T-helper 22 cell (primary cell): ENCODE results near the gene UBR4.

Experiments used
- DNase-seq: peaks from one replicate; pipeline ENCODE4 v3.0.0-alpha.2; 2020; ENCODE audit warnings: low read depth

Gene UBR4

GRCh38 chr1:19138958-19139581, 71.0 kb downstream of the UBR4 start:
- DNase-seq = no peak

- DNase-seq = no peak
These were observed 71.7 kb downstream of the UBR4 start for GRCh38 chr1:19138331-19138730.

GRCh38 chr1:19137158-19137557, 72.9 kb downstream of the UBR4 start:
- DNase-seq = no peak

GRCh38 chr1:19133360-19133759, 76.7 kb downstream of the UBR4 start:
- no peak for DNase-seq

- no peak for DNase-seq
These were observed 79.6 kb downstream of the UBR4 start for GRCh38 chr1:19130468-19130867.

GRCh38 chr1:19128968-19129514, 81.0 kb downstream of the UBR4 start:
- DNase-seq = no peak

GRCh38 chr1:19124273-19124672, 85.8 kb downstream of the UBR4 start:
- DNase-seq = no peak

GRCh38 chr1:19123837-19124236, 86.2 kb downstream of the UBR4 start:
- DNase-seq = peak; percentile 6

- DNase-seq = no peak
These were observed 87.4 kb downstream of the UBR4 start for GRCh38 chr1:19122668-19123067.

GRCh38 chr1:19121192-19121591, 88.9 kb downstream of the UBR4 start:
- no peak for DNase-seq

GRCh38 chr1:19120070-19120469, 90.0 kb downstream of the UBR4 start:
- DNase-seq = no peak

GRCh38 chr1:19115082-19115808, 94.8 kb downstream of the UBR4 start:
- DNase-seq = no peak

- no peak for DNase-seq
These were observed 96.4 kb downstream of the UBR4 start for GRCh38 chr1:19113697-19114092.

- no peak for DNase-seq
These were observed 97.0 kb downstream of the UBR4 start for GRCh38 chr1:19112891-19113696.

- DNase-seq = no peak
These were observed 99.7 kb downstream of the UBR4 start for GRCh38 chr1:19110257-19110927.

GRCh38 chr1:19109545-19109944, 100.5 kb downstream of the UBR4 start:
- DNase-seq = no peak

- no peak for DNase-seq
These were observed 108.8 kb downstream of the UBR4 start for GRCh38 chr1:19101244-19101643.

- no peak for DNase-seq
These were observed 110.0 kb downstream of the UBR4 start for GRCh38 chr1:19100028-19100427.

- no peak for DNase-seq
These were observed 113.1 kb downstream of the UBR4 start for GRCh38 chr1:19096990-19097389.

GRCh38 chr1:19096036-19096833, 113.8 kb downstream of the UBR4 start:
- DNase-seq = no peak

GRCh38 chr1:19091196-19091953, 118.7 kb downstream of the UBR4 start:
- DNase-seq = no peak
